Erythroblast (primary cell): ENCODE measurements around the gene FLOT1.
A peak's percentile ranks its signal among the peaks of the same experiment; 100 is the strongest.

ENCODE experiments used
- DNase-seq, 2 experiments: peaks; one replicate each; lab custom pipeline; 2025; lab: John Stamatoyannopoulos, UW
- GATA1 ChIP-seq: IDR thresholded peaks from 2 replicates; pipeline ENCODE4 v1.6.1; 2011; ENCODE audit warnings: low read depth, mild to moderate bottlenecking, control low read depth, low read length, moderate library complexity
- POLR2A ChIP-seq: IDR thresholded peaks from 2 replicates; pipeline ENCODE4 v1.6.1; 2011; ENCODE audit warnings: mild to moderate bottlenecking, low read length

The FLOT1 gene

GRCh38 chr6:30683980-30684338 is 58.5 kb downstream of the FLOT1 start:
- TF ChIP-seq POLR2A (no peak), GATA1 (no peak)
- DNase-seq = no peak

- DNase-seq = no peak
- TF ChIP-seq POLR2A (no peak), GATA1 (no peak)
Measured at GRCh38 chr6:30683183-30683979, 59.1 kb downstream of the FLOT1 start.

- peak; percentile 26 for TF ChIP-seq POLR2A
- no peak for TF ChIP-seq GATA1
- peak in 1 of 2 experiments; percentile 30 for DNase-seq
Measured at GRCh38 chr6:30682143-30683117, 60.1 kb downstream of the FLOT1 start.

GRCh38 chr6:30681766-30682142 is 60.7 kb downstream of the FLOT1 start:
- TF ChIP-seq POLR2A (no peak), GATA1 (no peak)

GRCh38 chr6:30679765-30680535 is 62.5 kb downstream of the FLOT1 start:
- no peak for DNase-seq
- no peak for TF ChIP-seq POLR2A
- no peak for TF ChIP-seq GATA1

More at GRCh38 chr6:30681766-30682142, 60.7 kb downstream of the FLOT1 start:
- DNase-seq = no peak

- TF ChIP-seq GATA1 = no peak
- no peak for TF ChIP-seq POLR2A
- DNase-seq = peak; percentile 84 to 92
Measured at GRCh38 chr6:30678964-30679726, 63.3 kb downstream of the FLOT1 start.
